HCT116 (cell line): ENCODE measurements around the gene CTBP1. TPM values are rescaled to one million over a fixed set of nuclear protein-coding genes. Genes with fewer than 3 reads are reported as not detected.

ENCODE experiments used
- ATAC-seq: fragments of 200-7000 bp; cut with Tn5 transposase; 2 replicates; pipeline ENCODE4 v1.9.1; 2020; ENCODE audit warnings: mild to moderate bottlenecking, moderate library complexity
- BruUV-seq: library from RNA; stranded (reverse); fragments of 400-500 nt; replicated peaks from 2 replicates; lab custom pipeline; 2021; lab: Mats Ljungman, UMichigan
- CTCF ChIA-PET: fragments of 300-600 bp; sonication (Branson Sonifier 250); formaldehyde crosslinking; loops from one replicate; lab custom pipeline; 2021; ENCODE audit warnings: antibody characterized with exemption; lab: Charles Lee
- POLR2A ChIA-PET: fragments of 300-600, 350-600 bp; sonication (Branson Sonifier 250); formaldehyde crosslinking; loops from one replicate; lab custom pipeline; 2021; ENCODE audit warnings: antibody characterized with exemption; lab: Charles Lee
- RAD21 ChIA-PET, 2 experiments: fragments of 300-600 bp; sonication (Branson Sonifier 250); formaldehyde crosslinking; loops; one replicate each; lab custom pipeline; 2023; ENCODE audit warnings: low total read pairs in 2 of 2; ENCODE audit not compliant: uncharacterized antibody in 2 of 2, unreplicated experiment in 2 of 2, low non-redundant PET in 1 of 2; lab: Charles Lee
- DNase-seq: peaks from one replicate; pipeline ENCODE4 v3.0.0-alpha.2; 2010; ENCODE audit warnings: low read depth, low spot score
- H2AFZ ChIP-seq: fragments of 200-600 bp; shearing (Covaris generic), sonication (generic); 2 replicates; pipeline ENCODE4 v1.6.1; 2017; ENCODE audit warnings: low read depth, mixed run types, mixed read lengths, antibody characterized with exemption, low read length; ENCODE audit not compliant: poor library complexity, severe bottlenecking
- H3K27ac ChIP-seq: 2 replicates; pipeline ENCODE4 v1.5.1; 2012; ENCODE audit warnings: low read depth, low read length
- H3K27me3 ChIP-seq: fragments of 200-600 bp; sonication (generic); 2 replicates; pipeline ENCODE4 v1.6.1; 2016; ENCODE audit warnings: mixed run types, low read length, mixed read lengths; ENCODE audit not compliant: insufficient read depth
- H3K36me3 ChIP-seq, 2 experiments: fragments of 200-500 bp in 1 of 2; fragments of 200-600 bp in 1 of 2; sonication (Bioruptor generic) in 1 of 2; sonication (generic) in 1 of 2; 2 replicates each; pipeline versions ENCODE4 v1.5.1 to v1.6.1; 2014 to 2016; ENCODE audit warnings: low read length in 2 of 2, inconsistent platforms in 1 of 2, mixed read lengths in 1 of 2, mixed run types in 1 of 2; ENCODE audit not compliant: insufficient read depth in 2 of 2, control insufficient read depth in 1 of 2
- H3K4me1 ChIP-seq, 2 experiments: fragments of 200-600 bp in 1 of 2; sonication (generic) in 1 of 2; 2 replicates each; pipeline versions ENCODE4 v1.5.1 to v1.6.1; 2012 to 2017; ENCODE audit warnings: low read length in 2 of 2, inconsistent platforms in 1 of 2, mild to moderate bottlenecking in 1 of 2, mixed read lengths in 1 of 2, mixed run types in 1 of 2, moderate library complexity in 1 of 2; ENCODE audit not compliant: insufficient read depth in 2 of 2, control insufficient read depth in 1 of 2
- H3K4me2 ChIP-seq: fragments of 200-600 bp; sonication (generic); 2 replicates; pipeline ENCODE4 v1.6.1; 2017; ENCODE audit warnings: mixed run types, low read length, mixed read lengths
- H3K4me3 ChIP-seq, 2 experiments: fragments of 200-600 bp in 1 of 2; sonication (generic) in 1 of 2; replicated peaks in 1 of 2; 2 replicates each; pipeline ENCODE4 v1.5.1; 2011 to 2016; ENCODE audit warnings: low read length in 2 of 2, control low read depth in 1 of 2, low read depth in 1 of 2, mild to moderate bottlenecking in 1 of 2, mixed read lengths in 1 of 2, mixed run types in 1 of 2
- H3K79me2 ChIP-seq: fragments of 200-600 bp; sonication (generic); 2 replicates; pipeline ENCODE4 v1.6.1; 2017; ENCODE audit warnings: mild to moderate bottlenecking, mixed run types, low read length, moderate library complexity, mixed read lengths; ENCODE audit not compliant: insufficient read depth
- H3K9ac ChIP-seq: fragments of 200-600 bp; sonication (generic); 2 replicates; pipeline ENCODE4 v1.6.1; 2016; ENCODE audit warnings: low read length, mixed read lengths
- H3K9me2 ChIP-seq: fragments of 200-600 bp; sonication (generic), shearing (Covaris generic); 2 replicates; pipeline ENCODE4 v1.6.1; 2017; ENCODE audit warnings: mixed run types, mild to moderate bottlenecking, moderate library complexity; ENCODE audit not compliant: insufficient read depth
- H3K9me3 ChIP-seq, 2 experiments: fragments of 200-500 bp in 1 of 2; fragments of 200-600 bp in 1 of 2; sonication (Bioruptor generic) in 1 of 2; sonication (generic) in 1 of 2; 2 replicates each; pipeline ENCODE4 v1.6.1; 2014 to 2017; ENCODE audit warnings: low read length in 2 of 2, mixed read lengths in 2 of 2, inconsistent platforms in 1 of 2, low read depth in 1 of 2, mild to moderate bottlenecking in 1 of 2, mixed run types in 1 of 2, moderate library complexity in 1 of 2; ENCODE audit not compliant: control insufficient read depth in 1 of 2, insufficient read depth in 1 of 2
- H4K20me1 ChIP-seq: fragments of 200-600 bp; sonication (generic), shearing (Covaris generic); 2 replicates; pipeline ENCODE4 v1.6.1; 2017; ENCODE audit warnings: mixed run types, mild to moderate bottlenecking, moderate library complexity; ENCODE audit not compliant: insufficient read depth
- ATF3 ChIP-seq: IDR thresholded peaks from 2 replicates; pipeline ENCODE4 v1.6.1; 2012
- CEBPB ChIP-seq: IDR thresholded peaks from 2 replicates; pipeline ENCODE4 v1.6.1; 2012; ENCODE audit warnings: low read depth
- ELF1 ChIP-seq: IDR thresholded peaks from 2 replicates; pipeline ENCODE4 v1.6.1; 2012; ENCODE audit warnings: low read depth, borderline replicate concordance
- FOSL1 ChIP-seq: IDR thresholded peaks from 2 replicates; pipeline ENCODE4 v1.6.1; 2012; ENCODE audit warnings: low read depth
- JUND ChIP-seq: IDR thresholded peaks from 2 replicates; pipeline ENCODE4 v1.6.1; 2012
- MAX ChIP-seq: IDR thresholded peaks from 2 replicates; pipeline ENCODE4 v1.6.1; 2012
- SIN3A ChIP-seq: IDR thresholded peaks from 2 replicates; pipeline ENCODE4 v1.6.1; 2012; ENCODE audit warnings: low read depth
- YY1 ChIP-seq: IDR thresholded peaks from 2 replicates; pipeline ENCODE4 v1.6.1; 2011; ENCODE audit warnings: low read length, low read depth, moderate library complexity, mild to moderate bottlenecking; ENCODE audit not compliant: insufficient replicate concordance; ENCODE audit errors: extremely low read depth
- ZBTB33 ChIP-seq: IDR thresholded peaks from 2 replicates; pipeline ENCODE4 v1.6.1; 2011; ENCODE audit warnings: mild to moderate bottlenecking, low read length, moderate library complexity; ENCODE audit not compliant: insufficient replicate concordance; ENCODE audit errors: extremely low read depth
- intact Hi-C: fragments of 100-400 bp; cut with micrococcal nuclease; formaldehyde crosslinking; loops from 2 replicates; pipeline ENCODE4 v1.10.0; 2022
- total RNA-seq: library from RNA; stranded (reverse); gene quantifications from one replicate; pipeline ENCODE4 v1.2.1, GENCODE V29; 2021; ENCODE audit not compliant: unreplicated experiment

CTBP1 gene
- total RNA-seq, 1 experiment from 2014 or later = 175 TPM

- Histone ChIP-seq H4K20me1 (no peaks in the 10 kb centered on the region), H3K27me3 (no peaks in the 10 kb centered on the region), H3K9ac (no peak overlapping the region), H3K4me3 (no peak overlapping the region), H3K9me2 (no peaks in the 10 kb centered on the region), H3K4me1 (no peaks in the 10 kb centered on the region), H3K27ac (no peak overlapping the region), H2AFZ (no peak overlapping the region), H3K9me3 (peaks cover 0 to 5% of the 10 kb centered on the region in 2 experiments; a peak in 1 of 4 replicates), H3K4me2 (no peak overlapping the region), H3K79me2 (no peaks in the 10 kb centered on the region), H3K36me3 (no peaks in the 10 kb centered on the region; a peak in 1 of 4 replicates)
- RAD21 ChIA-PET = interaction anchor here in 1 of 2 experiments (0.6 to 1.2 kb wide), 3 partner anchors 20 to 141 kb away, joined by 3 read pairs; no protein-coding TSS in a partner anchor
- no peak for TF ChIP-seq CEBPB
- TF ChIP-seq ELF1 = no peak
- no peak for TF ChIP-seq ATF3
- no peak for TF ChIP-seq FOSL1
- no peak for TF ChIP-seq MAX
- intact Hi-C loops = no loop called here
- DNase-seq (no peak), ATAC-seq (no peak)
- POLR2A ChIA-PET = no interaction called here
- CTCF ChIA-PET = interaction anchor here (1.1 to 1.6 kb wide), 3 partner anchors 11 to 137 kb away, joined by 3 to 7 read pairs (median 5); no protein-coding TSS in a partner anchor
- BruUV-seq = no TSS peak
These were observed 18.2 kb upstream of the CTBP1 start for GRCh38 chr4:1266881-1267763.

GRCh38 chr4:1265351-1265750 is 16.4 kb upstream of the CTBP1 start:
- Histone ChIP-seq H3K27me3 (no peaks in the 10 kb centered on the region), H3K36me3 (no peaks in the 10 kb centered on the region; a peak in 1 of 4 replicates), H3K79me2 (no peaks in the 10 kb centered on the region), H2AFZ (no peak overlapping the region), H4K20me1 (no peaks in the 10 kb centered on the region), H3K9me2 (no peaks in the 10 kb centered on the region), H3K9ac (no peak overlapping the region), H3K4me3 (no peak overlapping the region), H3K27ac (no peak overlapping the region), H3K4me1 (no peaks in the 10 kb centered on the region), H3K4me2 (no peak overlapping the region)
- ChIA-PET CTCF (no interaction called here), POLR2A (no interaction called here), RAD21 (no interaction called here)
- intact Hi-C loops = no loop called here
- DNase-seq = no peak
- TF ChIP-seq JUND (no peak), SIN3A (no peak), YY1 (no peak), MAX (no peak), ZBTB33 (no peak)
- TF ChIP-seq, all 23 proteins: peak for 0
- peaks cover 0 to 5% of the 10 kb centered on the region in 2 experiments; a peak in 1 of 4 replicates for H3K9me3 ChIP-seq
- ATAC-seq = no peak
- BruUV-seq = no TSS peak
